Activated CD4-positive, alpha-beta T cell treated with anti-CD3 and anti-CD28 coated beads, Interleukin-2, amount 50 U/mL, for 16 hours (primary cell): Measurements from ENCODE around the gene CEBPE.

Experiments used
- DNase-seq: peaks from one replicate; pipeline ENCODE4 v3.0.0-alpha.2; 2020

The CEBPE gene

DNA sequence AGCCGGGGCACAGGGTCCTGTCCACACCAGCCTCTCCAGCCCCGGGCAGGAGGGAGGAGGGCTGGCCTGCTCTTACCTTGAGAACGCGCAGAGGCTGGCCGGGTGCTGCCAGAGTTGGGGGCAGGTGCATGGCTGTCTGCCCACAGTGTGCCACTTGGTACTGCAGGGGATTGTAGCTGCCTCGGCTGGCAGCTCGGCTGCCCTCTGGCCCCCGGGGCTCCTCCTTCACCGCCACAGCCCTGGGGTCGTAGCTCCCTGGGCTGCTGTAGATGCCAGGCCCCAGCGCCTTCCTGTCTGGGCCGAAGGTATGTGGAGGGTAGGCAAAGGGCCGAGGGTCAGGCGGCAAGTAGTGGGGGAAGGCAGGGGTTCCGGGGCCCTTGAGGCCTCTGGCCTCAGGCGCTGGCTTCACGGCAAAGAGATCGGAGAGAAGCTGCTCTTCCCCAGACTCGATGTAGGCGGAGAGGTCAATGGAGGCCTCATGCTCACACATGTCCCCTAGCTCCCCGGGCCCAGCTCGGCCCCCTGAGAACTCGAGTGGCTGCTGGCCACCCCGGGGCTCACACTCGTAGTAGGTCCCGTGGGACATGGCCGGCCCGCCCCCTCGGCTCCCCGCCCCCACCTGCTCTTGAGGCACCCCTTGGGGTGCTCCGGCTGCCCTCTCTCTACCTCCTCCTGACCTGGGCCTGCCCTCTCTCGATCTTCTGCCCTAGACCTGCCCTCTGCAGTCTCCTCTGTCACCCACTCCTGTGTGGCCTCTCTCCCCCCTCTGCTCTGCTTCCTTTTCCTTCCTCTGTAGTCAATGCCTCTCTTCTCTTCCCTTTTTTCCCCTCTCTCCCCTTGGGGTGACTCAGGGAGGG lies at the start of gene CEBPE:
CEBPE (minus strand) TSS at position 750 of the 857 bp plus-strand sequence; CDS start at position 586, 164 bp downstream.
- no peak for DNase-seq

DNA sequence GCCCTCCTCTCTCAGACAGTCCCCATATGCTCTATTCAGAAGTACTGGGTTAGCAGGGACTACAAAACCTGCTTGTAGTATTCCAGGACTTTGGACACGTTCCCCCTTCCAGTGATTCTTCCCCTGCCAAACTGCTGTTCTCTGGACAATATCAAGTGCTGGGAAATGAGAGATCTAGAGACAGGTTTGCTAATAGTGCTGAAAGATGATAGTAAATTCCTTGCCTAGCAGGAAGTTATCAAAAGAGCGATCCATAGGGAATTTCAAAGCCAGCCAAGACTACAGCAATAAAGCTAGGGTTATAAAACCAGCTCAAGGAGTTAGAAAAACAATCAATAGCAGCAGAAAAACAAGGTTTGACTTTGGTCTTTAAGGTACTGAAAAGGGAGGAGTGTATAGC lies 49.2 kb upstream of the CEBPE start:
- no peak for DNase-seq

DNA sequence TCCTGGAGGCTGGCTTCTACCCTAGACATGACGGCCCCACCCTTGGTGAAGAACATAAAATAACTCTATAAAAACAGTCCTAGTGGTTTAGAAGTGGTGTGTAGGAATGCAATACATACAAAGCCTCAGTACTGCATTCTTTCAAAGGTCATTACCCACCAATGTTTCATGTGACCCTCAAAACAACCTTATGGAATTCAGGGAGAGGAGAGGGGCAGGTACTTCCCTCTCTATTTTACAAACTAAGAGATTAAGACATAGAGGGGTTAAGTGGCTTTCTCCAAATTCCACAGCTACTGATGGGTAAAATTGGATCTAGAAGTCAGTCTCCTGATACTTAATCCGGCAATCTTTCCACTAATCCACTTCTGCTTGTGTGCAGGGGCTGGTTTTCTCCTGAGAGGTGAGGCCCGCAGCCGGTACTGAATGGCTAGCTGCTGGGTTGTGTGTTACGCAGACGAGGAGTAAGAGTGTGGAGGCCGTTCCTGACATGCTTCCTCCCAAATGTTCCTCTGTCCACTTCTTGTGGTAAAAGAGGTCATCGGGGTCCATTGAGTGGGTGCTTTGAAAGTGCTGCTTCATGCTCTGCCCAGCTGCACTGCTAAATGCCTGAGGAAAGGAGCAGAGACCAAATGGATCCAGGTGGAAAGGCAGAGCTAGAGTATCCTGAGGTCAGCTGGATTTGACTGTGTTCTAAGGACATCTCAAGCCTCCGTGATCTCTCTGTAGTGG lies 48.2 kb upstream of the CEBPE start:
- no peak for DNase-seq

DNA sequence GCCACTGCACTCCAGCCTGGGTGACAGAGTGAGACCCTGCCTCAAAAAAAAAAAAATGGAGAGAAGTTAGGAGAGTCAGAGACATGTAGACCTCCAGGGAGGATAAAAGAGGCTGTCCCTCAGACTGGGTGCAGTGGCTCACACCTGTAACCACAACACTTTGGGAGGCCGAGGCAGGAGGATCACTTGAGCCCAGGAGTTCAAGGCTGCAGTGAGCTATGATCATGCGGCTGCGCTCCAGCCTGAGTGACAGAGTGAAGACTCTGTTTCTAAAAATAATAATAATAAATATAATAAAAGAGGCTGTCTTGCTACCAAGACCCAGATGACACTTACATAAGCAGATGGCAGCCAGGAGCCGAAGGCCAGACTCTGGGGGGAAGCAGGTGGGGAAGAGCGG lies 45.9 kb upstream of the CEBPE start:
- no peak for DNase-seq

DNA sequence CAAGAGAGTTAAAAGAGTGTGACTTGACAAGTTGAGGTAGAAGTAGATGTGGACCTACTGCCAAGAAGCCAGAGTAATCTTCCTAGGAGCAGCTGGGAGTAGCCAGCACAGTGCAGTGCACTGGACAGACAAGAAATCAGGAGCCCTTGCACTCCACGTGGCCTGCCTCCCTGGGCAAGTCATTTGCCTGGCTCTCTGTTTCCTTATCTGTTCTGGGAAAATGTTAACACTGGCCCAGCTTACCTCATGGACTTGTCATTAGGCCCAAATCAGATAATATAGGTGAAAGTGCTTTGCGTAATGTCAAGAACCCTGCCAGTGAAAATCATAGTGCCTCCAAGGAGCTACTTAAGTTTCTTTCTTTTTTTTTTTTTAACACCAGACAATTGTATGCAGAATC lies 45.2 kb upstream of the CEBPE start:
- no peak for DNase-seq

DNA sequence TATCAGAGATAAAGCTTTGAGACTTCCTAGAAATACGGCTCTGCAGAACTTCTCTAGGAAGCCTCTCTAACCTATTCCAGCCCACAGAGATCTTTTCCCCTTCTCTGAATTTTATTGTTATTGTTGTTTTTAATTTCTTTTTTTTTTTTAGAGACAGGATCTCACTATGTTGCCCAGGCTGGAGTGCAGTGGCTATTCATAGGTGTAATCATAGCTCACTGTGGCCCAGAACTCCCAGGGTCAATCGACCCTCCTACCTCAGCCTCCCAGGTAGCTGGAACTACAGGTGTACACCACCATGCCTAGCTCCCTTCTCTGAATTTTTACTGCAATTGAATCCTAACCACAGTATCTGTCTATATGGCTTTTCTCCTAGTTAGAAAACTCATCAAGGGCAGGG lies 44.8 kb upstream of the CEBPE start:
- no peak for DNase-seq

DNA sequence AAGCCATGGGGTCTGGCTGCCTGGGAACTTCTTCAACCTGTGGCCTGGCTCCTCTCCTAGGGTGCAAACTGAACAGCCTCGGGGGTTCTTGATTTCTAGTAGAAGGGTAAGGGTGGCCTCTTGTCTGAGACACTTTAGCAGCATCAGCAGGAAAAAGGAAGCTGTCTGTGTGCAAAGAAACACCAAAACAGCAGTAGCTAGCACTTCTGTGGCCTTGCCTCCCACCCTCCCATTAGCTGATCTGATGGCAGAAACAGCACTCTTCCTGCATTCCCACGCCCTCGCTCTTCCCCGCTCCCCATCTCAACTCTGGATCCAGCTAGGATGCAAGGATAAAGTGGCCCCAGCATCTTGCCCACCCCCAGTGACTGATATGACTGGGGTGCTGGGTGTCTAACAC lies 43.7 kb upstream of the CEBPE start:
- no peak for DNase-seq

DNA sequence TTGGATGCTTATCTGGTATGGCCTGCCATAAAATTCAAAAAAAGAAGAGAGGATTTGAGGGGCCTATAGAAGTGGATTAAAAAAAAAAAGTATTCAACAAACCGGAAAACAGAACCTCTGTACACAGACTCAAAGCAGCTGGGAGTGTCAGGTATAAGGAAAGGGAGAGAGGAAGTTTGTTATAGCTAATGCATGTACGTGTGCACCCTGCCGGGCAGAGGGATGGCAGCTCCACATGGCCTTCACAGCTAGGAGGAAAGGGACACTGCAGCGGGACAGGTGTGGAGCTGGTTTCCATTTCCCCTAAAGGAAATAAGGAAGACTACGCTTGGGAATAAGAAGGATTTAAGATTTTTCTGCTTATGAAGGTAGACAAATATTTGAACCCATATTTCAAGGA lies 43.0 kb upstream of the CEBPE start:
- DNase-seq, result no peak

DNA sequence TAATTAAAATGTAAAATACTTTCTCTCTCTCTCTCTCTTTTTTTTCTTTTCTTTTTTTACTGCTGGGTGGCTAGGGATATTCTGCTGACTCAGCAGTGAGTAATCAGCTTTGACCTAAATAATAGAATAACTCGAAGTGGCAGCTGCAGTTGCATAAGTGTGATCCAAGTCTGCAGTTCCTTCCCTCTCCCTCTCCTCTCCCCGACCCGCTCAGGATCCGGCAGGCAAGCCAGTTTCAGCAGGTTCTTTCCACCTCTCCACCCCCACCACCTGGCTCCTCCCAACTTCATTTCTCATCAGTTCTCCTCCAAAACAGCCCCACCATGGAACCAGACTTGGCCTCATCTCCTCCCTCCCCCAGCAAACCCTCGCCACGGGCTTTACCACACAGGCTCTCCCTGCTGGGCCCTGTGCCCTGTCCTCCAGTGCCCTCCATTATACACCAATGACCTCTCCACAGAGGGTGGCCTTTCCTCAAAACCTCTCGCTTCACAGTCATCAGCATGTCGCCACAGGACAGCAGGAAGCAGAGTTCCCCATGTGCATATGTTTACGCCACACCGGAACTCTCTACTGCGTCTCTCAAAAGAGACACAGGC lies 42.0 kb upstream of the CEBPE start:
- no peak for DNase-seq

DNA sequence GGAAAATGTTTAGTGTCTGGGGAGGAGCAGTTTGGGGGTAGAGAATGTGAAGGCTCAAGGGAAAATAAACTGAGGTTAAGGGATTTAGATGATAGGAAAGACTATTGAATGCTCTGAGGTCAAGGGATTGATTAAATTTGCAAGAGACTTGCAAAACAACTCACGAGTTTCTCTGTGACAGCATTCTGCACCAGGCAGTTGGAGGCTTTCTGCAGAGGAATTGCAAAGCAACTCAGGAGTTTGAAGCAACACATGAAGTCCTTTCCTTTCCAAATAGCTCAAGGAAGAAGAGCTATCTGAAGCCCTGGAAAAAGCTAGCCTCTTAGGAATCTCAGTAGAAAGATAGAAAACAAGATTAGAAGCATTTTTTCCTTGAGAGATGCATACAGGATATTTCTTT lies 40.5 kb upstream of the CEBPE start:
- no peak for DNase-seq

DNA sequence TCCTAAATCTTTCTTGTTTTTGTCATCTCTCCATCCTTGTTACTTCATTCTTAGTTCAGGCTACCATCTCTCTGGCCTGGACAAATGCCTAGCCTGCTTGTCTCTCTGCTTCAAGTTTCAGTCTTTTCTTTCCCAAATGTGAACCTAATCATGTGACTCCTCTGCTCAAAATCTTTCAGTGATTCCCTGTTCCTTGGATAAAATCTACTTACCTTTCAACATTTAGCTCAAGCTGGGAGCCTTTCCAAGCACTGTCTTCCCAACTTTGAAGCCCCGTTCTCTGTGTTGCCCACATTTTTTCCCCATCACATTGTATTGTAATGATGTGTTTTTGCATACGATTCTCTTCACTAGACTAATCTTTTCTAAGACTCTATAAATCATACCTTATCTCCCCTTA lies 39.7 kb upstream of the CEBPE start:
- no peak for DNase-seq

DNA sequence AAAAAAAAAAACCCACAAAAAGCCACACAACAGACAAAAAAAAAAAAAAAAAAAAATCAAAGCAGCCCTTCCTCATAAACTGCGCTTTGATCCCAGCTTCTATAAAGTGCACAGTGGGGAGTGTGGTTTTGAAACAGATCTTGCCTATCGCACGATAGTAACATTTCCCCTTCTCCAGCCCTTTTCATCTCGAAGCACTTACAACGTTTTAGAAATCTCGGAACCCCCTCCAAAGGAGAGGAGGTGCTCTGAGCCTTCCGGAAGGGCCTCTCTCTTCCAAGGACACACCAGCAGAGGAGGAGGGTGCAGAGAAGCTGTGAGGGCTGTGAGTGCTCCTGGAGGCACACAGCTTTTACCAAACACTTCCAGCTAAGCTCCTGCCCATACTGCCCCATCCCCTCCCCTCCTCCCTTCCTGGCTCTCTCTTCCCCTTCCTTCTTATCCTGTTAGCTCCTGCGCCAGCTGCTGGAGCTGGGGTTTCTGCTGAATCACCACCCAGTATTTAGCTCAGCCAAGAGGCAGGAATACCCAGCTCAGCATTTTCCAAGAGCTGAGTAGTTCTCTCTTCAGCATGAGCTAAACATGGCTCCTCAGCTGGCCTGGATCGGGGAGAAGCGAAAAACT lies 36.0 kb upstream of the CEBPE start:
- DNase-seq, result no peak

DNA sequence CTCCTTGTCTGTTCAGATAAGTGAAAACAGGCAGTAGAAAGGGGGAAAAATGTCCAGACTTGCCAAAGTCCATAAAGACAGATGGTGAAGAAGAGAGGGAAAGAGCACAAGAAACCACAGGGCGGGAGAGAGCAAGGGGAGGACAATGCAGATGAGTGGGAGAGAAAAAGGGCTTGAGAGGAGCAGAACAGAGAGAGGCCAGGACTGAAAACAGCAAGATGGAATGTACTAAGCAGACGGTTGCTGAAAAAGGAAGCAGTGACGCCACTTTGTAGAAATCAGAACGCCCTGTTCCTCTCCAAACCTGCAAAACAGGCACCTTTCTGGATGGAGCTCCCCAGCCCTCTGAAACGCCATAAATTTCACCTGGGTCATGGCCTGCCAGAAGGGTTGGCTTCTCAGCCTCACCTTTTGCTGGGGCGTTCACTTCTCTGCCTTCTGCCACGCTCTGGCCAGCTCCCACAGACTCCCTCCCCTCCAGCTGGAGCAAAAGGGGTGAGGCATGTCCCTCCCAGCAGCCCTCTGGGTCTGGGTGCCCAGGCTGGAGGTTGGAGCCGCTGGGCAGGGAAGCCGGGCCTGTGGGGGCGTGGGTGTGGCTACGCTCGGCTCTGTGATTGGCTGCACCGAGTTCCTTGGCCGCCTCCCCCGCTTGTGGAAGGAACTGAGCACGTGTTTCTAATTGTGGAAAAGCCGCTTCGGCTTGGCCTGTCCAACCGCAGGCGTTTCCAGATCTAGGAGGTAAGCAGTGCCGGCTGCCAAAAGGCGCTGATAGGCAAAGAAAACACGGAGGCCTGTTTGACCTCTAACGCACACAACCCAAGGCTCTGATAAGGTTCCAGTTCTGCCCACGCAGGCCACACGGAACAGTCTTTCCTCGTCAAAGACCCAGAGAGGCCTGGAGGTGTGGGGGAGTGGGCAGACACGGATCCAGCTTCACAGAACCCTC lies 35.1 kb upstream of the CEBPE start:
- DNase-seq, result no peak

DNA sequence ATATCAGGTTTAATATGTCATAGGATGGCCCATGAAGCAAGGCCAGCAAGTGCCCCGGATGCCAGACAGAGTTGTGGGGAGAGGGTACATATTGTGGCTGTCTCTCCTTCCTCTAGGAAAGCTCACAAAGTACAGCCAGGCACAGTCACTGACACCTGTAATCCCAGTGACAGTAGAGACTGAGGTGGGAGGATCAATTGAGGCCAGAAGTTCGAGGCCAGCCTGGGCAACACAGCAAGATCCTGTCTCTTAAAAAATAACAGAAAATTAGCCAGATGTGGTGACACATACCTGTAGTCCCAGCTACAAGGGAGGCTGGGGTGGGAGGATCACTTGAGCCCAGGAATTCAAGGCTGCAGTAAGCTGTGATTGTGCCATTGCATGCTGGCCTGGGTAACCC lies 32.3 kb upstream of the CEBPE start:
- no peak for DNase-seq

DNA sequence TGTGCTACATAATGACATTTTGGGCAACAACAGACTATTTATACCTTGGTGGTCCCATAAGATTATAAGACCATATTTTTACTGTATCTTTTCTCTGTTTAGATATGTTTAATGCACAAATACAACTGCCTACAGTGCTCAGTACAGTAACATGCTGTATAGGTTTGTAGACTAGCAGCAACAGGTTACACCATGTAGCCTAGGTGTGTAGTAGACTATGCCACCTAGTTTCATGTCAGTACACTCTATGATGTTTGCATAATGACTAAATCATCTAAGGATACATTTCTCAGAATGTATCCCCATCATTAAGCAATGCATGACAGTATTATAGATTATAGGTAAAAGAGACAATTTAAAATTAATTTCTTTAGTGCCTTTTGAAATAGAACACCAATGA lies 30.7 kb upstream of the CEBPE start:
- DNase-seq, result no peak

DNA sequence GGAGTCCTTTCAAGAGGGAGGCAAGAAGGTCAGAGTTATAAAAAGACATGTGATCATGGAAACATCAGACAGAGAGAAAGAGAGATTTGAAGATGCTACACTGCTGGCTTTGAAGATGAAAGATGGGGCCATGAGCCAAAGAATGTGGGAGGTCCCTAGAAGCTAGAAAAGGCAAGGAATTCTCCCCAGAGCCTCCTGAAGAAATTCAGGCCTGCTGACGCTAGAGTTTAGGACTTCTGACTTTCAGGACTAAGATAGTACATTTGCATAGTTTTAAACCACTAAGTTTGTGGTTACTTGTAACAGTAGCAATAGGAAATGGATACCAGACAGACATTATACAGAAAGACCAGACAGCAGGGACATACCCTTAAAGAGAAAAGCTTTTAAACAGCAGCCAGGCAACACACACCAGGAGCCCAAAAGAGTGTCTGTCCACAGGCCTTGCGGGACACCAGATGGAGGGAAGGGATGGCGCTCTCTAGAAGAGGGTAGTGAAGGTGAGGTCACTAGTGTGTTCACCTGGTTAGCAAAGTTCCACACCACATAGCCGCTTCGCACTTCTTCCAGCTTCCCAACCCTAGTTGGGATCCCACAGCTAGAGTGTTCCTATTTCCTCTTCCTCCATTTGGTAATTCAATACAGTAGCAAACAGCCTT lies 29.7 kb upstream of the CEBPE start:
- DNase-seq, result no peak

DNA sequence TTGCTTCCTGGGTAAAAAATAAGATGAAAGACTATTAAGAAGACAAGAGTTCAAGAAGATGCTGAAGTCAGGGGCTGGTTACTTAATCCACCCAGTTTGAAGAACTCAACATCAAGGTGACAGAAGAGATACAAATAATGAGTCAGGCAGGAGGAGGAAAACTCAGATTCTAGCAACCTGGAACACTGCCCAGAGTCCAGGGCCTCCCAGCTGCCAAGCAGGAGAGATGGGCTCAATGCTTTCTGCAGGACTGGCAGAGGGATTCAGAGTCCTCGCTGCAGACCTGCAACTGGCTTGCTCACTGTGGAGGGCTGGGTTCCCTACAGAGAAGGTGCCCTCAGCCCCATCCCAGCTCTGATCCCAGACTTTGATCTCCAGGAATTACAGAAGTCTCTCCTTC lies 28.6 kb upstream of the CEBPE start:
- DNase-seq, result no peak

DNA sequence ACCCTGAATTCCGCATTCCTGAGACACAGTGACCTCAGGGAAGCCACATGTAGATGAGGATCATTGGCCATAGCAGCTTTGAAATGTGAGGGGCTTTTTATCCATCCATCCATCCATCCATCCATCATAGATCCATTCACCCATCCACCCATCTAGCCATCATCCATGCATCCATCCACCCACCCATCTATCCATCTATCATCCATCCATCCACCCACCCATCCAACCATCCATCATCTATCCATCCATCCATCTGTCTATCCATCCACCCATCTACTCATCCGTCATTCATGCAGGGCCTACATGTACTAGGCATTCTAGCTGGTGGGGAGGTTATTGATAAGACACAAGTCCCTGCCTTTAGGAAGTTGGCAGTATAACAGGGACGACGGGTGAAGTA lies 27.9 kb upstream of the CEBPE start:
- DNase-seq, result no peak

DNA sequence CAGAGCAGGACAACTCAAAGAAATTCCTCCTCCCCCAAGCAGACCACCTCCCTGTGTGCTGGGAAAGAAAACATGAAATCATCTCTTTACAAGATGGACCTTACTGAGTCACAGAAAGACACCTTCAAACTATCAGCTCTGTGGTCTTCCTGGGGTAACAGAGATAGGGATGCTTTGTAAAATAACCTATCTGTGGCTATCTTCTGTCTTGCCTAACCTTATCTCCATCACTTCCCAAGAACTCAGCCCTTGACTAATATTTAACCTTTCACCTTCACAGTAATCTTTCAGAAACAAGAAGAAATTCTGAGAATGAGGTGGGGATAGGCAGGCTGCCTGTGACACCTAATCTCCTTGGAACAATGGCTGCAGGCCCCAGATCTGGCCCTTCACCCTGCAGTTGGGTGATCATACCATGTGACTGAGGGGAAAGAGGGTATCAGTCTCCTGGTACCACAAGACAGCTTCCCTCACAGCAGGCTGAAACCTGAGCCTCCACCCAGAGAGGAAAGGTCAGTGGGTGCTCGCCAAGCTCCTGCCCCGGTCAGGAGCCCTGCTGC lies 27.4 kb upstream of the CEBPE start:
- DNase-seq, result no peak

DNA sequence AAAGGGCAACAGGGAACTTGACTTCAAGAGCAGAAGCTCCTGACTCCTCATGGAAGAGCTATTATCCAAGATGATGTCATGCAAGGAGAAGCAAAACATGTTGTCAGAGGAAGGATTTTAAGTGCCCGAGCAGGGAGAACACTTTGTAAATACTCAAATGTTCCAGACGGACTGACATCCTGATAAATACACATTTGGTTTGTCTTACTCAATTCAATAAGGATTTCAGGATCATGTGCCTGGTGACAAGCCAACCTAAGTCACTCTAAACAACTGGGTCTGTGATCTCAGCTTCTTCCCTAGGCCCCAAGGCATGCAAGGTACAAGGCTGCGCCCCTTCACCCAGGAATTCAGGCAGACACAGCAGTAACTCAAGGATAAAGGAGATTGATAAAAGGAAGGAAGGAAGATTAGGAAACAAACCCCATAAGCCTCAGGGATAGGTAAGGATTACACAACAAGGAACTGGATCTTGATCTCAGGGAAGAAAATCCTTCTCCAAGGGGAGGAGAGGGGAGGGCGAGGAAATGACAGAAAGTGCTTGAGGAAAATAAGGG lies 26.8 kb upstream of the CEBPE start:
- DNase-seq, result no peak

DNA sequence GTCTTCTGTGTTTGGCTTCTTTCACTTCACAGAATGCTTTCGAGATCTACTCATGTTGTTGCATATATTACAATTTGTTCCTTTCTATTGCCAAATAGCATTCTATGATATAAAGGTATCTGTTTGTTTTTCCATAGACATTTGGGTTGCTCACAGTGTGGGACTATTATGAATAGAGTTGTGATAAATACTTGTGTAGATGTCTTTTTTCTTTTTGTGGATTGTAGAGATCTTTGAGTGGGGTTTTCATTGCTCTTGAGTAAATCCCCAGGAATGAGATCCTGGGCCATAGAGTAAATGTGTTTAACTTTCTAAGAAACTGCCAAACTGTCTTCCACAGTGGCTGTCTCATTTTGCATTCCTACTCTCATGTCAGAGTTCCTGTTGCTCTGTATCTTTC lies 24.9 kb upstream of the CEBPE start:
- DNase-seq, result no peak
